ENCODE measurements around the gene HTRA1. TPM values are rescaled to one million over a fixed set of nuclear protein-coding genes. Genes with fewer than 3 reads are reported as not detected.
A peak's percentile ranks its signal among the peaks of the same experiment; 100 is the strongest.

The HTRA1 gene
- total RNA-seq, 1 experiment from 2014 or later: 0.70 TPM

- no peaks in the 10 kb centered on the region for H3K36me3 ChIP-seq (ENCODE audit: control insufficient read depth, insufficient read depth, low read length)
- intact Hi-C loops (cut with micrococcal nuclease; ENCODE audit: unreplicated experiment): no loop called here
These were observed 15.4 kb upstream of the HTRA1 start for GRCh38 chr10:122445904-122446303.

GRCh38 chr10:122446668-122447423 lies 14.5 kb upstream of the HTRA1 start:
- Histone ChIP-seq H3K4me1 (peaks cover 8% of the 10 kb centered on the region; the same call in 1 of the 2 replicates), H3K9me3 (no peaks in the 10 kb centered on the region), H3K27me3 (replicated peaks; ENCODE audit: control insufficient read depth, insufficient read depth, low read length) (no peaks in the 10 kb centered on the region), H3K36me3 (ENCODE audit: control insufficient read depth, insufficient read depth, low read length) (no peaks in the 10 kb centered on the region), H3K4me3 (ENCODE audit: low read depth, low read length) (no peak overlapping the region)
- Mint-ChIP-seq H3K4me1 (ENCODE audit: low read depth, unreplicated experiment) (peaks cover 10% of the 10 kb centered on the region), H3K36me3 (ENCODE audit: insufficient read depth, unreplicated experiment) (peaks cover 6% of the 10 kb centered on the region), H3K4me3 (ENCODE audit: unreplicated experiment) (no peak overlapping the region), H3K9me3 (ENCODE audit: unreplicated experiment) (no peaks in the 10 kb centered on the region), H3K27ac (ENCODE audit: unreplicated experiment) (no peak overlapping the region), H3K27me3 (ENCODE audit: insufficient read depth, unreplicated experiment) (no peaks in the 10 kb centered on the region)
- ChIA-PET CTCF (interaction anchor here (0.6 to 1.0 kb wide), 3 partner anchors 119 to 202 kb away, joined by 3 to 4 read pairs (median 3); no protein-coding TSS in a partner anchor), POLR2A (no interaction called here)
- DNase-seq: peak; percentile 47 to 52
- TF ChIP-seq CTCF (IDR thresholded peaks at IDR 0.05; ENCODE audit: insufficient read depth in 1 of 2, low read depth in 1 of 2, low read length in 1 of 2, severe bottlenecking in 1 of 2, unreplicated experiment in 1 of 2): no peak
- intact Hi-C loops (cut with micrococcal nuclease; ENCODE audit: unreplicated experiment): no loop called here
- no TSS peak for BruUV-seq (replicated peaks)

More at GRCh38 chr10:122445904-122446303, 15.4 kb upstream of the HTRA1 start:
- Mint-ChIP-seq H3K4me1 (ENCODE audit: low read depth, unreplicated experiment) (peaks cover 12% of the 10 kb centered on the region), H3K27ac (ENCODE audit: unreplicated experiment) (no peak overlapping the region), H3K9me3 (ENCODE audit: unreplicated experiment) (no peaks in the 10 kb centered on the region), H3K4me3 (ENCODE audit: unreplicated experiment) (no peak overlapping the region), H3K27me3 (ENCODE audit: insufficient read depth, unreplicated experiment) (no peaks in the 10 kb centered on the region), H3K36me3 (ENCODE audit: insufficient read depth, unreplicated experiment) (peaks cover 6% of the 10 kb centered on the region)
- peaks cover 8% of the 10 kb centered on the region; the same call in 1 of the 2 replicates for H3K4me1 ChIP-seq
- no TSS peak for BruUV-seq (replicated peaks)
- no peak for DNase-seq
- no peaks in the 10 kb centered on the region for H3K27me3 ChIP-seq (replicated peaks; ENCODE audit: control insufficient read depth, insufficient read depth, low read length)
- POLR2A ChIA-PET: no interaction called here
- no peaks in the 10 kb centered on the region for H3K9me3 ChIP-seq
- no peak overlapping the region for H3K4me3 ChIP-seq (ENCODE audit: low read depth, low read length)
- CTCF ChIA-PET: no interaction called here
- TF ChIP-seq CTCF (IDR thresholded peaks at IDR 0.05; ENCODE audit: insufficient read depth in 1 of 2, low read depth in 1 of 2, low read length in 1 of 2, severe bottlenecking in 1 of 2, unreplicated experiment in 1 of 2): no peak

GRCh38 chr10:122448600-122448999 lies 12.8 kb upstream of the HTRA1 start:
- no peak overlapping the region for H3K4me3 Mint-ChIP-seq (ENCODE audit: unreplicated experiment)

More at GRCh38 chr10:122448600-122448999, 12.8 kb upstream of the HTRA1 start:
- H3K4me1 Mint-ChIP-seq (ENCODE audit: low read depth, unreplicated experiment): peaks cover 7% of the 10 kb centered on the region
- DNase-seq: no peak
- H3K4me3 ChIP-seq (ENCODE audit: low read depth, low read length): no peak overlapping the region
- H3K36me3 Mint-ChIP-seq (ENCODE audit: insufficient read depth, unreplicated experiment): peaks cover 6% of the 10 kb centered on the region
- BruUV-seq (replicated peaks): no TSS peak
- ChIA-PET POLR2A (no interaction called here), CTCF (interaction anchor here (0.6 kb wide), 1 partner anchor 9 kb away, joined by 4 read pairs; no protein-coding TSS in a partner anchor)
- H3K4me1 ChIP-seq: peaks cover 8% of the 10 kb centered on the region; the same call in 1 of the 2 replicates
- no peak for TF ChIP-seq CTCF (IDR thresholded peaks at IDR 0.05; ENCODE audit: insufficient read depth in 1 of 2, low read depth in 1 of 2, low read length in 1 of 2, severe bottlenecking in 1 of 2, unreplicated experiment in 1 of 2)
- H3K36me3 ChIP-seq (ENCODE audit: control insufficient read depth, insufficient read depth, low read length): no peaks in the 10 kb centered on the region
- no peaks in the 10 kb centered on the region for H3K9me3 ChIP-seq
- no peaks in the 10 kb centered on the region for H3K9me3 Mint-ChIP-seq (ENCODE audit: unreplicated experiment)
- H3K27me3 Mint-ChIP-seq (ENCODE audit: insufficient read depth, unreplicated experiment): no peaks in the 10 kb centered on the region
- H3K27me3 ChIP-seq (replicated peaks; ENCODE audit: control insufficient read depth, insufficient read depth, low read length): no peaks in the 10 kb centered on the region
- intact Hi-C loops (cut with micrococcal nuclease; ENCODE audit: unreplicated experiment): no loop called here
- H3K27ac Mint-ChIP-seq (ENCODE audit: unreplicated experiment): no peak overlapping the region
